ENCODE results near the gene NETO2. TPM values are rescaled to one million over a fixed set of nuclear protein-coding genes. Genes with fewer than 3 reads are reported as not detected.

Gene NETO2
- total and polyA plus RNA-seq, 2 of the 13 experiments (the other 11 are each of a cell fraction or from before 2014, with no cell fraction given), result 8.2 to 13.5 TPM

- TF ChIP-seq E2F2 (CRISPR knock-in tag; IDR thresholded peaks at IDR 0.05; ENCODE audit: borderline replicate concordance) (no peak), SNAPC2 (CRISPR knock-in tag; IDR thresholded peaks at IDR 0.05) (no peak), IKZF1 (IDR thresholded peaks at IDR 0.05) (no peak), ZNF761 (CRISPR knock-in tag; conservative IDR thresholded peaks at IDR 0.05) (peak; percentile 95; the same call in 1 of the 2 replicates), NFIC (IDR thresholded peaks at IDR 0.05; ENCODE audit: low read length) (no peak), ZNF224 (CRISPR knock-in tag; IDR thresholded peaks at IDR 0.05) (no peak), PHF8 (CRISPR knock-in tag; IDR thresholded peaks at IDR 0.05) (peak; percentile 71), MBD4 (IDR thresholded peaks at IDR 0.05; ENCODE audit: borderline replicate concordance, low read length) (no peak), NFE2L2 (IDR thresholded peaks at IDR 0.05; ENCODE audit: low read length) (no peak), ZNF639 (CRISPR knock-in tag; conservative IDR thresholded peaks at IDR 0.05) (no peak), ZFP36 (IDR thresholded peaks at IDR 0.05; ENCODE audit: borderline replicate concordance, low read depth, low read length, partially characterized antibody) (no peak), SMAD1 (CRISPR knock-in tag; IDR thresholded peaks at IDR 0.05; ENCODE audit: borderline replicate concordance, low read depth) (no peak), MAZ (IDR thresholded peaks at IDR 0.05; ENCODE audit: borderline replicate concordance, low read depth, low read length) (peak; percentile 97), MAZ (CRISPR knock-in tag; IDR thresholded peaks at IDR 0.05; ENCODE audit: low read depth) (peak; percentile 99), ZNF572 (CRISPR knock-in tag; IDR thresholded peaks at IDR 0.05) (no peak), NR0B2 (CRISPR knock-in tag; IDR thresholded peaks at IDR 0.05) (0 out of 2 replicates have a peak, but pooled peaks have one; percentile 62), ZBTB46 (CRISPR knock-in tag; IDR thresholded peaks at IDR 0.05; ENCODE audit: borderline replicate concordance) (peak; percentile 90; the same call in 1 of the 2 replicates), HHEX (CRISPR knock-in tag; IDR thresholded peaks at IDR 0.05) (no peak), CEBPB (IDR thresholded peaks at IDR 0.05; ENCODE audit: borderline replicate concordance, low read depth, low read length) (peak; percentile 78), RXRB (CRISPR knock-in tag; IDR thresholded peaks at IDR 0.05; ENCODE audit: borderline replicate concordance) (peak; percentile 57; the same call in 1 of the 2 replicates)
Measured at GRCh38 chr16:47037746-47038458, 105.8 kb downstream of the NETO2 start (continued).

Measured in HepG2 (cell line).